ENCODE measurements around the gene USP6NL.

Gene USP6NL

GRCh38 chr10:11415095-11415494 is 196.4 kb downstream of the USP6NL start:
- CTCF ChIA-PET, result interaction anchor here (1.7 to 3.1 kb wide), 2 partner anchors 8 to 9 kb away, joined by 3 to 12 read pairs; no protein-coding TSS in a partner anchor
- no peak for TF ChIP-seq CTCF (IDR thresholded peaks at IDR 0.05; ENCODE audit: control extremely low read depth, extremely low read depth, low read depth, missing control alignments)
- POLR2A ChIA-PET, result no interaction called here
- DNase-seq (ENCODE audit: extremely low spot score), result no peak

GRCh38 chr10:11414314-11415038 is 197.0 kb downstream of the USP6NL start:
- POLR2A ChIA-PET, result no interaction called here
- DNase-seq (ENCODE audit: extremely low spot score), result no peak
- CTCF ChIA-PET, result interaction anchor here (1.7 to 3.1 kb wide), 2 partner anchors 9 to 10 kb away, joined by 3 to 12 read pairs; no protein-coding TSS in a partner anchor
- TF ChIP-seq CTCF (IDR thresholded peaks at IDR 0.05; ENCODE audit: control extremely low read depth, extremely low read depth, low read depth, missing control alignments), result no peak

- POLR2A ChIA-PET, result no interaction called here
- DNase-seq (ENCODE audit: extremely low spot score), result no peak
- TF ChIP-seq CTCF (IDR thresholded peaks at IDR 0.05; ENCODE audit: control extremely low read depth, extremely low read depth, low read depth, missing control alignments), result no peak
- CTCF ChIA-PET, result interaction anchor here (1.8 kb wide), 1 partner anchor 12 kb away, joined by 6 read pairs; no protein-coding TSS in a partner anchor
Measured at GRCh38 chr10:11411926-11412545, 199.4 kb downstream of the USP6NL start.

GRCh38 chr10:11409357-11409756 is 202.1 kb downstream of the USP6NL start:
- DNase-seq (ENCODE audit: extremely low spot score), result no peak
- TF ChIP-seq CTCF (IDR thresholded peaks at IDR 0.05; ENCODE audit: control extremely low read depth, extremely low read depth, low read depth, missing control alignments), result no peak
- POLR2A ChIA-PET, result no interaction called here
- CTCF ChIA-PET, result no interaction called here

- ChIA-PET POLR2A (no interaction called here), CTCF (interaction anchor here (0.9 to 1.0 kb wide), 2 partner anchors 9 to 16 kb away, joined by 3 to 4 read pairs; no protein-coding TSS in a partner anchor)
- TF ChIP-seq CTCF (IDR thresholded peaks at IDR 0.05; ENCODE audit: control extremely low read depth, extremely low read depth, low read depth, missing control alignments), result no peak
- DNase-seq (ENCODE audit: extremely low spot score), result no peak
Measured at GRCh38 chr10:11407939-11408338, 203.5 kb downstream of the USP6NL start.

- CTCF ChIA-PET, result no interaction called here
- TF ChIP-seq CTCF (IDR thresholded peaks at IDR 0.05; ENCODE audit: control extremely low read depth, extremely low read depth, low read depth, missing control alignments), result no peak
- no peak for DNase-seq (ENCODE audit: extremely low spot score)
- POLR2A ChIA-PET, result no interaction called here
Measured at GRCh38 chr10:11406746-11407145, 204.7 kb downstream of the USP6NL start.

Measured in GM10248 (cell line).